Stimulated activated CD4-positive, alpha-beta T cell treated with anti-CD3 and anti-CD28 coated beads, Interleukin-15, amount 100 ng/mL, for 24 hours (primary cell): ENCODE measurements around the gene HIRIP3.
"Not testable (repeated sequence)": the region's sequence is repeated elsewhere in the genome, so short reads cannot be mapped to it uniquely, and the experiment has no call there.

ENCODE experiments used
- DNase-seq: peaks from one replicate; pipeline ENCODE4 v3.0.0-alpha.2; 2020

Gene HIRIP3

GRCh38 chr16:30016555-30017276 lies 21.3 kb upstream of the HIRIP3 start:
- no peak for DNase-seq

GRCh38 chr16:30015450-30015849 lies 20.0 kb upstream of the HIRIP3 start:
- not testable (repeated sequence) for DNase-seq

GRCh38 chr16:30012598-30012997 lies 17.2 kb upstream of the HIRIP3 start:
- not testable (repeated sequence) for DNase-seq

GRCh38 chr16:30011714-30012504 lies 16.5 kb upstream of the HIRIP3 start:
- no peak for DNase-seq

- DNase-seq = peak; percentile 62
Measured at GRCh38 chr16:30010844-30011713, 15.7 kb upstream of the HIRIP3 start, which contains the start of gene DOC2A. TSS of gene DOC2A (minus strand) at chr16:30011027. CDS start at chr16:30010222, 805 bp downstream.

- DNase-seq = no peak
Measured at GRCh38 chr16:30009990-30010843, 14.8 kb upstream of the HIRIP3 start.

- no peak for DNase-seq
Measured at GRCh38 chr16:30009085-30009862, 13.9 kb upstream of the HIRIP3 start.

- no peak for DNase-seq
Measured at GRCh38 chr16:30007378-30007895, 12.0 kb upstream of the HIRIP3 start.

GRCh38 chr16:30006659-30007377 lies 11.4 kb upstream of the HIRIP3 start:
- DNase-seq = no peak

- DNase-seq = no peak
Measured at GRCh38 chr16:30006095-30006473, 10.7 kb upstream of the HIRIP3 start.

- peak; percentile 55 for DNase-seq
Measured at GRCh38 chr16:30005341-30006094, 10.1 kb upstream of the HIRIP3 start.

GRCh38 chr16:30004811-30005242 lies 9.4 kb upstream of the HIRIP3 start:
- no peak for DNase-seq

- DNase-seq = no peak
Measured at GRCh38 chr16:30004424-30004776, 9.0 kb upstream of the HIRIP3 start.

- no peak for DNase-seq
Measured at GRCh38 chr16:30003670-30004423, 8.4 kb upstream of the HIRIP3 start.

- no peak for DNase-seq
Measured at GRCh38 chr16:30002614-30003346, 7.4 kb upstream of the HIRIP3 start.

- no peak for DNase-seq
Measured at GRCh38 chr16:30000735-30001631, 5.6 kb upstream of the HIRIP3 start.

- no peak for DNase-seq
Measured at GRCh38 chr16:29999605-30000004, 4.2 kb upstream of the HIRIP3 start.
